ENCODE data around the gene IQCH.

The IQCH gene

DNA sequence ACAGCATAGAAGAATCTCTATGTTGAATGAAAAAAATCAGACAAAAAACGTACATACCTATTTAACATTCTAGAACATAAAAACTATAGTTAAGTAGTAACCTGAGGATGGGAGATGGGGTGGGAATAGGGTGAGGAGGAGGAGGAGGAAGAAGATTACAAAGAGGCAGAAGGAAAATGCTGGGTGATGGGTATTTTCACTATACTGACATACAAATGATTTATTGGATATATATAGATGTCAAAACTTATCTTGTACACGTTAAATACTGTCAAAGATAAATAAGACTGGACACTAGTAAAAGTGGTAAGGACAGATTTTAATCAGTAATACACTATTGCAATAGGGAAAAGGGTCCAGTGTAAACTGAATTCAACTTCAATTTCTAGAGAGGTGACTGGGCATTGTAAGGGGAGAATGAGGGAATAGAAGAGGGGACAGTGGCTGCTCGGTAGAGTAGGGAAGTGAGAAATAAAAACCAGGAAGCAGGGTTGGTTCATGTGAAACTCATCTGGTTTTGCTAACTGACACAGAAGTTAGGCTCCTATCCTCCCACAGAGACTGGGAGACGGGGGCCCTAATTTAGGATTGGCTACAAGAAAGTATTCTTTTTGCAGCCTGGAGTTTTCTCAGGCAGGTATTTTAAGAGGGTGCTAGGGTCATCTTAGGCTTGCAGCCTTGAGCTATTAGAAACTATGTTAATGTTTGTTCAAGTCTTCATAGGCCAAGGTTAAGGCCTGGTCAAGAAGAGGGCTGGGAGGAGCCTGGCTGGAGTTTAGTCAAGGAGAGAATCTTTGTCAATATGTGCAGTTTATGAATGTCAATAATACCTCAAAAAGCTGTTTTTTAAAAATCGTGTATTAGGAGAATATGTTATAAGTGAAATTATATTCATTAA lies 251.3 kb downstream of the IQCH start:
- TF ChIP-seq, protein P1, sequence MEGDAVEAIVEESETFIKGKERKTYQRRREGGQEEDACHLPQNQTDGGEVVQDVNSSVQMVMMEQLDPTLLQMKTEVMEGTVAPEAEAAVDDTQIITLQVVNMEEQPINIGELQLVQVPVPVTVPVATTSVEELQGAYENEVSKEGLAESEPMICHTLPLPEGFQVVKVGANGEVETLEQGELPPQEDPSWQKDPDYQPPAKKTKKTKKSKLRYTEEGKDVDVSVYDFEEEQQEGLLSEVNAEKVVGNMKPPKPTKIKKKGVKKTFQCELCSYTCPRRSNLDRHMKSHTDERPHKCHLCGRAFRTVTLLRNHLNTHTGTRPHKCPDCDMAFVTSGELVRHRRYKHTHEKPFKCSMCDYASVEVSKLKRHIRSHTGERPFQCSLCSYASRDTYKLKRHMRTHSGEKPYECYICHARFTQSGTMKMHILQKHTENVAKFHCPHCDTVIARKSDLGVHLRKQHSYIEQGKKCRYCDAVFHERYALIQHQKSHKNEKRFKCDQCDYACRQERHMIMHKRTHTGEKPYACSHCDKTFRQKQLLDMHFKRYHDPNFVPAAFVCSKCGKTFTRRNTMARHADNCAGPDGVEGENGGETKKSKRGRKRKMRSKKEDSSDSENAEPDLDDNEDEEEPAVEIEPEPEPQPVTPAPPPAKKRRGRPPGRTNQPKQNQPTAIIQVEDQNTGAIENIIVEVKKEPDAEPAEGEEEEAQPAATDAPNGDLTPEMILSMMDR (IDR thresholded peaks at IDR 0.05; ENCODE audit: control insufficient read depth, extremely low read depth, insufficient read depth) = no peak
- no peak overlapping the region for H3K4me3 ChIP-seq (ENCODE audit: low read depth, low read length)
- peak; percentile 43 for DNase-seq (ENCODE audit: low read depth)

DNA sequence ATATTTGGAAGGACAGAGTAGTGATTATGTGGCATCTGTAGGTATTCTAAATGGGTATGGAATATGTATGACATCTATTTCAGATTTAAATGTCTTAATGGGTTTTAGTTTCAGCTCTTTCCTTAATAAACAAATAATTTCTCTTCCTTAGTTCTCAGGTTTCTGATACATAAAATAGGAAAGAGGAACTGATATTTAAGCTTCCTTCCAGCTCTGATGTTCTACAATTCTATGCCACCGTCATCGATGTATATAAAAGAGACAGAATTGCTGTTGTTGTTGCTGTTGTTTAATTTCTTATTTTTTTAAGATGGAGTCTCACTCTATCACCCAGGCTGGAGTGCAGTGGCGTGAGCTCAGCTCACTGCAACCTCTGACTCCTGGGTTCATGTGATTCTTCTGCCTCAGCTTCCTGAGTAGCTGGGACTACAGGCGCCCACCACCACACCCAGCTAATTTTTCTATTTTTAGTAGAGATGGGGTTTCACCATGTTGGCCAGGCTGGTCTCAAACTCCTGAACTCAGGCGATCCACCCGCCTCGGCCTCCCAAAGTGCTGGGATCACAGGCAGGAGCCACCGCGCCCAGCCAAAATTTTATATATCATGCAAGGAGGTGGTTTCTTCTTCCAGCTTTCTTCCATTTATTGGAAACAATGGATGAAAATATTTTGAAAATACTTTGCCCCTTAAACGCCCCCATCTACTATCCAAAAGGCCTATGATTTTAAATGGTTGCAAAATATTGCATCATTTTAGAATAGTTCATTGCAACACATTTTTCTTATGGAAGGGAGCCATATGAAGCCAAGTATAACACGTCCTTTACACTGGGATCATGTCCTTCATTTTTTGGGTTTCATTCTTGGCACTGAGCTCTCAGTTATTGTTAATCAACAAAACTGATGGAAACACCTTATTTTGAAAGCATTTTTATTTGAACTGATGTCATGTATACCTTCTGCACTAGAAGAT lies 252.5 kb downstream of the IQCH start:
- H3K4me3 ChIP-seq (ENCODE audit: low read depth, low read length) = no peak overlapping the region
- no peak for DNase-seq (ENCODE audit: low read depth)
- TF ChIP-seq, protein P1 (IDR thresholded peaks at IDR 0.05; ENCODE audit: control insufficient read depth, extremely low read depth, insufficient read depth) = no peak

DNA sequence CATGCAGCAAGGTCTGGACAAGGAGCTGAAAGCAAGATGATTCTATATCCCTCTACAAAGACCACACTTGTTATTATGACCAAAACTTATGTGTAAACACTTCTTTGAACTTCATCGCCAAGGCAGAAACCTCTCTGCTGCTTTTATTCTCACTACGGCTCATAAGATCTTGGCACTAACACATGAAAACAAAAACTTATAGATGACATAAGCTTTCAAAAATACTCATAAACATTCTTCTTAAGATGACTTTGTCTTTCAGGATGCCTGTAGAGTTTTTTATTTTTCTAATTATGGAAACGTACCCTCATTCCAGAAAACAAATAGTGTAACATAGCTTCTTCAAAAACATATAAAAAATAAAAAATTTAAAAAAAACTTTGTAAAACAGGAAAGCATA lies 253.8 kb downstream of the IQCH start:
- no peak for DNase-seq (ENCODE audit: low read depth)
- TF ChIP-seq, protein P1 (IDR thresholded peaks at IDR 0.05; ENCODE audit: control insufficient read depth, extremely low read depth, insufficient read depth) = no peak
- H3K4me3 ChIP-seq (ENCODE audit: low read depth, low read length) = no peak overlapping the region

DNA sequence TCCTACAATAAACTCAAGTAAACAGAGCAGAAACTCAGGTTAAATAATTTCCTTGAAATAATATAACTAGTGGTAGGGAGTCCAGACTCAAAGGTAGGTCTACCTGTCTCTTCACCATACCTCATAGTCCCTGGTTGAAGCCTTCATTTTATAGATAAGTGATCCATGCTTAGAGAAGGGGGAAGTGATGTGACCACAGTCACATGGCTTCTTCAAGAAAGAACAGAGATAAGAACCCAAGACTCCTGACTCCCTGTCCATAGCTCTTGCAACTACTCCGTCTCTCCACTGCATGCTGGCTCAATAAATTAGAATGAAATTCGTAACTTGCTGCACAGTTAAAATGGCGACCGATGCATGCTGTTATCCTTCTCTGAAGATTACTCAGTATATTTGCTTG lies 255.3 kb downstream of the IQCH start:
- TF ChIP-seq, protein P1 (IDR thresholded peaks at IDR 0.05; ENCODE audit: control insufficient read depth, extremely low read depth, insufficient read depth) = no peak
- H3K4me3 ChIP-seq (ENCODE audit: low read depth, low read length) = no peak overlapping the region
- DNase-seq (ENCODE audit: low read depth) = no peak

DNA sequence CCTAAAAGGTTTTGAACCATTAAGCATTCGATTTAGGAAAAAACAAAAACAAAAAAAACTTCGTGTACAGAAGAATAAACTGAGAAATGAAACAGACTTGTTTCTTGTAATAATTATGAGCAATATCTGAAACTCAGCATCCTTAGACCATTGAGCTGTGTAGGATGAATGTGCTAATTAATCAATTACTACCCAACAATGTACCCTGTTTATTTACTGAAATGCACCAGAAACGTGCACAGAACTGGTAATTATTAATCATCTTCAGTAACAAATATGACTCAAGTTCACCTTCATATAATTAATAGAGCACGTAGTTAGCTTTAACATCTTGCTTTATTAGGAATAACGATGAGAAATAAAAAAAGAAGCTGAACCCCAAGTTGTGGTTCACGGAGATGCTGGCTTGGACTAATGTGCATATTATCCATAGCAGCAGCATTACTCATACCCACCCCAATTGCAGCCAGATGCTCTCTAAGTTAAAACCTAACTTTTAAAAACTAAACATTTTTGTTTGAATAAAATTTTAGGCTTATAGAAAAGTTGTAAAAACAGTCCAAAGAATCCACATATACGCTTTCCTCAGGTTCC lies 256.1 kb downstream of the IQCH start:
- no peak for DNase-seq (ENCODE audit: low read depth)
- H3K4me3 ChIP-seq (ENCODE audit: low read depth, low read length) = no peak overlapping the region
- TF ChIP-seq, protein P1 (IDR thresholded peaks at IDR 0.05; ENCODE audit: control insufficient read depth, extremely low read depth, insufficient read depth) = no peak

DNA sequence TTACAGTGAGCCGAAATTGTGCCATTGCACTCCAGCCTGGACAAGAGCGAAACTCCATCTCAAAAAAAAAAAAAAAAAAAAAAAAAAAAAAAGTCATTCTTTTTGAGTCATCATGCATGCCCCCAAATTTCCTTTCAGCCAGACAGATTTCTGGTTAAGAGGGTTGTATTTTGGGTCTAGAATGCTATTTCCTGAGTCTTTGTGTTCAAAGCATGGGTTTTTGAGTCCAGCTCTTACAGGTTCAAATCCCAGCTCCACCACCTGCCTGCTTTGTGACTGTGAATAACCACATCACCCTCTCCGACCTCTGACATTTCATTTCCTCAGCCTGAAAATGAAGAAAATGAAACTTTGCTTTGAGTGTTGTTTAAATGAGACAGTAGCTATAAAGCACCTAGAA lies 257.0 kb downstream of the IQCH start:
- TF ChIP-seq, protein P1 (IDR thresholded peaks at IDR 0.05; ENCODE audit: control insufficient read depth, extremely low read depth, insufficient read depth) = no peak
- no peak overlapping the region for H3K4me3 ChIP-seq (ENCODE audit: low read depth, low read length)
- no peak for DNase-seq (ENCODE audit: low read depth)
